ENCODE measurements around the gene CIPC.

The CIPC gene

GRCh38 chr14:77098529-77099353 is 683 bp downstream of the CIPC start:
- H3K27ac ChIP-seq (ENCODE audit: low read depth, low read length), result peak overlapping the region; percentile 63
- H3K23ac ChIP-seq (ENCODE audit: low read length), result peak overlapping the region; percentile 51
- H4K91ac ChIP-seq (ENCODE audit: low read depth, low read length), result peak overlapping the region; percentile 91
- peak overlapping the region; percentile 46 for H2BK12ac ChIP-seq (ENCODE audit: low read length)
- H4K12ac ChIP-seq (ENCODE audit: low read depth, low read length), result peak overlapping the region; percentile 88
- H2AK5ac ChIP-seq (ENCODE audit: low read length), result peak overlapping the region; percentile 51
- peaks cover 14% of the 10 kb centered on the region for H3K79me1 ChIP-seq (ENCODE audit: low read length)
- DNase-seq, result peak in 1 of 2 donors; percentile 45
- H3K36me3 ChIP-seq (ENCODE audit: control insufficient read depth in 1 of 2, insufficient read depth in 2 of 2, low read length in 2 of 2), result no peaks in the 10 kb centered on the region
- peaks cover 14% of the 10 kb centered on the region for H3K79me2 ChIP-seq (ENCODE audit: control insufficient read depth, insufficient read depth, low read length, poor library complexity)
- H3K9ac ChIP-seq (ENCODE audit: low read length), result peak overlapping the region; percentile 88
- H3K4me3 ChIP-seq (ENCODE audit: low read depth, low read length), result peak overlapping the region; percentile 93
- H3K4ac ChIP-seq (ENCODE audit: low read depth, low read length), result peak overlapping the region; percentile 85
- H3K9me3 ChIP-seq (ENCODE audit: insufficient read depth, low read depth, low read length), result no peaks in the 10 kb centered on the region
- H3K14ac ChIP-seq (ENCODE audit: low read length), result peak overlapping the region; percentile 95
- WGBS (ENCODE audit: extremely low coverage, insufficient coverage, insufficient read length), result no CpG with 5 or more reads among the region's 23 CpGs
- no peaks in the 10 kb centered on the region for H3K27me3 ChIP-seq (ENCODE audit: insufficient read depth, low read length)
- H3K18ac ChIP-seq (ENCODE audit: low read length), result peak overlapping the region; percentile 91
- H2BK5ac ChIP-seq (ENCODE audit: low read depth, low read length, poor library complexity), result peak overlapping the region; percentile 95
- H2BK120ac ChIP-seq (ENCODE audit: insufficient read depth, low read length, poor library complexity), result peak overlapping the region; percentile 66
- H3K4me1 ChIP-seq (ENCODE audit: control insufficient read depth in 1 of 2, insufficient read depth in 2 of 2, low read length in 2 of 2), result peaks cover 4 to 9% of the 10 kb centered on the region in 2 experiments
- H4K8ac ChIP-seq (ENCODE audit: low read depth, low read length), result peak overlapping the region; percentile 94
- peak overlapping the region; percentile 67 for H3K4me2 ChIP-seq (ENCODE audit: low read length)
- H2AFZ ChIP-seq (ENCODE audit: insufficient read depth, low read length, poor library complexity), result peak overlapping the region; percentile 90

GRCh38 chr14:77099425-77100167 is 1.5 kb downstream of the CIPC start:
- Histone ChIP-seq H3K36me3 (ENCODE audit: control insufficient read depth in 1 of 2, insufficient read depth in 2 of 2, low read length in 2 of 2) (no peaks in the 10 kb centered on the region), H3K9me3 (ENCODE audit: insufficient read depth, low read depth, low read length) (no peaks in the 10 kb centered on the region), H3K79me1 (ENCODE audit: low read length) (peaks cover 14% of the 10 kb centered on the region), H3K27ac (ENCODE audit: low read depth, low read length) (peak overlapping the region; percentile 5), H3K23ac (ENCODE audit: low read length) (no peak overlapping the region), H3K79me2 (ENCODE audit: control insufficient read depth, insufficient read depth, low read length, poor library complexity) (peaks cover 14% of the 10 kb centered on the region), H3K14ac (ENCODE audit: low read length) (no peak overlapping the region), H3K4me1 (ENCODE audit: control insufficient read depth in 1 of 2, insufficient read depth in 2 of 2, low read length in 2 of 2) (peaks cover 4 to 9% of the 10 kb centered on the region in 2 experiments), H3K9ac (ENCODE audit: low read length) (no peak overlapping the region), H4K12ac (ENCODE audit: low read depth, low read length) (no peak overlapping the region), H3K4me2 (ENCODE audit: low read length) (peak overlapping the region; percentile 67), H2BK120ac (ENCODE audit: insufficient read depth, low read length, poor library complexity) (no peak overlapping the region), H3K4me3 (ENCODE audit: low read depth, low read length) (no peak overlapping the region), H2AK5ac (ENCODE audit: low read length) (no peak overlapping the region), H2AFZ (ENCODE audit: insufficient read depth, low read length, poor library complexity) (no peak overlapping the region), H2BK12ac (ENCODE audit: low read length) (no peak overlapping the region), H3K27me3 (ENCODE audit: insufficient read depth, low read length) (no peaks in the 10 kb centered on the region), H4K91ac (ENCODE audit: low read depth, low read length) (no peak overlapping the region), H3K18ac (ENCODE audit: low read length) (no peak overlapping the region), H3K4ac (ENCODE audit: low read depth, low read length) (no peak overlapping the region), H2BK5ac (ENCODE audit: low read depth, low read length, poor library complexity) (no peak overlapping the region), H4K8ac (ENCODE audit: low read depth, low read length) (no peak overlapping the region)
- no CpG with 5 or more reads among the region's 7 CpGs for WGBS (ENCODE audit: extremely low coverage, insufficient coverage, insufficient read length)
- DNase-seq, result peak in 1 of 2 donors; percentile 66

DNA sequence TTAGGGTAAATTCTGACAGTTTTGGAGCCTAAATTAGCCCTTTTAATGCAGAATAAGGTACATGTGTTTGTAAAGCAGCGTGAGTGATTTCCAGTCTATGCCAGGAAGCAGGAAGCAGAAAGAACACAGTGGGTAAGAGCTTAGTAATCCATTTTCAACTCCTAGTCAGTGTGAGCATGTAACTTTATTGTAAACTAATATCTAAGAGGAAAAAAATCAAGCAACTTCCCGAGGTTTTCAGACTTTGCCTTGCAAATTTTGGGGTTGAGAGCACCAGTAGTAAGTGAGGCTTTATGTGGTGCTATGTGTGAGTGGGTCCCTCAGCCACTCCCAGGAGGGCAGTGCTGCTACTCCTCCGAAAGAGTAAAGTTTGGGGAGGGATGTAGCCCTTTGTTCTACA is 2.9 kb downstream of the CIPC start:
- DNase-seq, result no peak
- Histone ChIP-seq H3K4me3 (ENCODE audit: low read depth, low read length) (no peak overlapping the region), H3K4ac (ENCODE audit: low read depth, low read length) (peak overlapping the region; percentile 63), H2BK120ac (ENCODE audit: insufficient read depth, low read length, poor library complexity) (no peak overlapping the region), H3K9me3 (ENCODE audit: insufficient read depth, low read depth, low read length) (no peaks in the 10 kb centered on the region), H3K27me3 (ENCODE audit: insufficient read depth, low read length) (no peaks in the 10 kb centered on the region), H4K8ac (ENCODE audit: low read depth, low read length) (no peak overlapping the region), H4K12ac (ENCODE audit: low read depth, low read length) (no peak overlapping the region), H3K36me3 (ENCODE audit: control insufficient read depth in 1 of 2, insufficient read depth in 2 of 2, low read length in 2 of 2) (no peaks in the 10 kb centered on the region), H3K9ac (ENCODE audit: low read length) (no peak overlapping the region), H3K23ac (ENCODE audit: low read length) (no peak overlapping the region), H2AK5ac (ENCODE audit: low read length) (no peak overlapping the region), H3K18ac (ENCODE audit: low read length) (no peak overlapping the region), H3K79me2 (ENCODE audit: control insufficient read depth, insufficient read depth, low read length, poor library complexity) (peaks cover 16% of the 10 kb centered on the region), H2AFZ (ENCODE audit: insufficient read depth, low read length, poor library complexity) (no peak overlapping the region), H3K4me1 (ENCODE audit: control insufficient read depth in 1 of 2, insufficient read depth in 2 of 2, low read length in 2 of 2) (peaks cover 4 to 9% of the 10 kb centered on the region in 2 experiments), H3K4me2 (ENCODE audit: low read length) (no peak overlapping the region), H2BK12ac (ENCODE audit: low read length) (peak overlapping the region; percentile 28), H3K79me1 (ENCODE audit: low read length) (peaks cover 14% of the 10 kb centered on the region), H3K27ac (ENCODE audit: low read depth, low read length) (no peak overlapping the region), H2BK5ac (ENCODE audit: low read depth, low read length, poor library complexity) (no peak overlapping the region), H3K14ac (ENCODE audit: low read length) (no peak overlapping the region), H4K91ac (ENCODE audit: low read depth, low read length) (no peak overlapping the region)
- no CpG with 5 or more reads among the region's 3 CpGs for WGBS (ENCODE audit: extremely low coverage, insufficient coverage, insufficient read length)

DNA sequence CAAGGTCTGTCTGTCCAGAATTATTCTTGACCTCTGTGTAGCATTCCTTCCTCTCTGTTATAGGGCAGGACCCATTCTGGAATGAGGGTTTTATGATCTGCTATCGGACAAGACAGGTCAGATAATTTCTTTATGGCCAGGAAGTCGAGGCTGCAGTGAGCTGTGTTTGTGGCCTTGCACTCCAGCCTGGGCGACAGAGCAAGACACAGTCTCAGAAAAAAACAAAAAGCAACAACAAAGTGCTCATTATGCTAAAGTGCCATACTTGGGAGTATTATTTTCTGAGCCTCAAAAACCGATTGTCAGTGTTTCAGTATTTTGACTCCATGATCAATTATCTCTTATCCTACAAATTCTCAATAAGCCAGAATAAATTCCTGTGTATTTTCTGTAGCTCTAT is 4.1 kb downstream of the CIPC start:
- H3K23ac ChIP-seq (ENCODE audit: low read length), result no peak overlapping the region
- H3K79me2 ChIP-seq (ENCODE audit: control insufficient read depth, insufficient read depth, low read length, poor library complexity), result peaks cover 16% of the 10 kb centered on the region
- DNase-seq, result peak in 1 of 2 donors; percentile 84
- H3K4me2 ChIP-seq (ENCODE audit: low read length), result no peak overlapping the region
- no peak overlapping the region for H3K14ac ChIP-seq (ENCODE audit: low read length)
- no peaks in the 10 kb centered on the region for H3K36me3 ChIP-seq (ENCODE audit: control insufficient read depth in 1 of 2, insufficient read depth in 2 of 2, low read length in 2 of 2)
- H4K12ac ChIP-seq (ENCODE audit: low read depth, low read length), result no peak overlapping the region
- H2BK120ac ChIP-seq (ENCODE audit: insufficient read depth, low read length, poor library complexity), result no peak overlapping the region
- H3K4me1 ChIP-seq (ENCODE audit: control insufficient read depth in 1 of 2, insufficient read depth in 2 of 2, low read length in 2 of 2), result peaks cover 4 to 9% of the 10 kb centered on the region in 2 experiments
- no peak overlapping the region for H2AFZ ChIP-seq (ENCODE audit: insufficient read depth, low read length, poor library complexity)
- H3K4me3 ChIP-seq (ENCODE audit: low read depth, low read length), result no peak overlapping the region
- H2AK5ac ChIP-seq (ENCODE audit: low read length), result no peak overlapping the region
- no peak overlapping the region for H4K8ac ChIP-seq (ENCODE audit: low read depth, low read length)
- H3K79me1 ChIP-seq (ENCODE audit: low read length), result peaks cover 12% of the 10 kb centered on the region
- H3K9me3 ChIP-seq (ENCODE audit: insufficient read depth, low read depth, low read length), result no peaks in the 10 kb centered on the region
- no peak overlapping the region for H4K91ac ChIP-seq (ENCODE audit: low read depth, low read length)
- no peak overlapping the region for H3K27ac ChIP-seq (ENCODE audit: low read depth, low read length)
- no peak overlapping the region for H3K18ac ChIP-seq (ENCODE audit: low read length)
- no peaks in the 10 kb centered on the region for H3K27me3 ChIP-seq (ENCODE audit: insufficient read depth, low read length)
- H3K4ac ChIP-seq (ENCODE audit: low read depth, low read length), result no peak overlapping the region
- H3K9ac ChIP-seq (ENCODE audit: low read length), result no peak overlapping the region
- H2BK5ac ChIP-seq (ENCODE audit: low read depth, low read length, poor library complexity), result no peak overlapping the region
- no CpG with 5 or more reads among the region's 4 CpGs for WGBS (ENCODE audit: extremely low coverage, insufficient coverage, insufficient read length)
- H2BK12ac ChIP-seq (ENCODE audit: low read length), result no peak overlapping the region

All from trophoblast cell (in vitro differentiated cells and primary cell).